ENCODE data around the gene PTGFRN. TPM values are rescaled to one million over a fixed set of nuclear protein-coding genes. Genes with fewer than 3 reads are reported as not detected.
A peak's percentile ranks its signal among the peaks of the same experiment; 100 is the strongest.

The PTGFRN gene
- total RNA-seq, 1 donor from 2014 or later = 53.2 TPM

- H3K79me2 ChIP-seq (ENCODE audit: low read depth) = peaks cover 59% of the 10 kb centered on the region
- no peak overlapping the region for H3K27ac Mint-ChIP-seq
- H3F3A ChIP-seq (ENCODE audit: low read depth) = peaks cover 10% of the 10 kb centered on the region
- H3K36me3 ChIP-seq = no peaks in the 10 kb centered on the region
- peak; percentile 26 for DNase-seq (ENCODE audit: low spot score)
- no peak overlapping the region for H3K9ac ChIP-seq
- H3K27me3 Mint-ChIP-seq (ENCODE audit: insufficient read depth, low read depth) = no peaks in the 10 kb centered on the region
- peaks cover 4% of the 10 kb centered on the region for H3K27me3 ChIP-seq
- H3K9me3 ChIP-seq (ENCODE audit: low read depth) = no peaks in the 10 kb centered on the region
- H3K4me1 ChIP-seq = peaks cover 41% of the 10 kb centered on the region
- no peaks in the 10 kb centered on the region for H3K36me3 Mint-ChIP-seq
- H3K4me1 Mint-ChIP-seq = peaks cover 21% of the 10 kb centered on the region
- no peak overlapping the region for H2AFZ ChIP-seq (replicated peaks)
- H3K9me3 Mint-ChIP-seq = no peaks in the 10 kb centered on the region
- peak overlapping the region; percentile 95 for H3K4me2 ChIP-seq
- TF ChIP-seq EZH2phosphoT487 (IDR thresholded peaks at IDR 0.05) (no peak), CTCF (IDR thresholded peaks at IDR 0.05) (no peak), EZH2 (IDR thresholded peaks at IDR 0.05) (no peak)
- no peak overlapping the region for H3K4me3 Mint-ChIP-seq
- H3K4me3 ChIP-seq = peak overlapping the region; percentile 84
- H4K20me1 ChIP-seq (ENCODE audit: low read depth) = peaks cover 49% of the 10 kb centered on the region
- no peak overlapping the region for H3K27ac ChIP-seq
These were observed 1.5 kb downstream of the PTGFRN start for GRCh38 chr1:116911188-116911553.

GRCh38 chr1:116911779-116912469 is 2.2 kb downstream of the PTGFRN start:
- Histone ChIP-seq H3K36me3 (no peaks in the 10 kb centered on the region), H3K4me1 (peaks cover 41% of the 10 kb centered on the region), H4K20me1 (ENCODE audit: low read depth) (peaks cover 56% of the 10 kb centered on the region), H3K4me3 (peak overlapping the region; percentile 84), H3K9me3 (ENCODE audit: low read depth) (no peaks in the 10 kb centered on the region), H3K27ac (no peak overlapping the region), H3K9ac (no peak overlapping the region), H3F3A (ENCODE audit: low read depth) (peaks cover 10% of the 10 kb centered on the region), H3K4me2 (peak overlapping the region; percentile 95), H3K27me3 (peaks cover 4% of the 10 kb centered on the region), H3K79me2 (ENCODE audit: low read depth) (peaks cover 66% of the 10 kb centered on the region), H2AFZ (replicated peaks) (no peak overlapping the region)
- Mint-ChIP-seq H3K27me3 (ENCODE audit: insufficient read depth, low read depth) (no peaks in the 10 kb centered on the region), H3K9me3 (no peaks in the 10 kb centered on the region), H3K4me3 (no peak overlapping the region), H3K4me1 (peaks cover 22% of the 10 kb centered on the region), H3K36me3 (no peaks in the 10 kb centered on the region), H3K27ac (no peak overlapping the region)
- no peak for DNase-seq (ENCODE audit: low spot score)
- TF ChIP-seq EZH2phosphoT487 (IDR thresholded peaks at IDR 0.05) = no peak
- no peak for TF ChIP-seq EZH2 (IDR thresholded peaks at IDR 0.05)
- TF ChIP-seq CTCF (IDR thresholded peaks at IDR 0.05) = no peak

- peaks cover 41% of the 10 kb centered on the region for H3K4me1 ChIP-seq
- peaks cover 4% of the 10 kb centered on the region for H3K27me3 ChIP-seq
- DNase-seq (ENCODE audit: low spot score) = no peak
- Mint-ChIP-seq H3K27ac (no peak overlapping the region), H3K36me3 (no peaks in the 10 kb centered on the region), H3K9me3 (no peaks in the 10 kb centered on the region), H3K27me3 (ENCODE audit: insufficient read depth, low read depth) (no peaks in the 10 kb centered on the region), H3K4me3 (no peak overlapping the region), H3K4me1 (peaks cover 22% of the 10 kb centered on the region)
- no peaks in the 10 kb centered on the region for H3K9me3 ChIP-seq (ENCODE audit: low read depth)
- peaks cover 10% of the 10 kb centered on the region for H3F3A ChIP-seq (ENCODE audit: low read depth)
- H2AFZ ChIP-seq (replicated peaks) = no peak overlapping the region
- H3K9ac ChIP-seq = no peak overlapping the region
- peak overlapping the region; percentile 95 for H3K4me2 ChIP-seq
- TF ChIP-seq EZH2phosphoT487 (IDR thresholded peaks at IDR 0.05) = no peak
- no peak for TF ChIP-seq CTCF (IDR thresholded peaks at IDR 0.05)
- no peak for TF ChIP-seq EZH2 (IDR thresholded peaks at IDR 0.05)
- H3K4me3 ChIP-seq = no peak overlapping the region
- peaks cover 70% of the 10 kb centered on the region for H3K79me2 ChIP-seq (ENCODE audit: low read depth)
- peaks cover 63% of the 10 kb centered on the region for H4K20me1 ChIP-seq (ENCODE audit: low read depth)
- H3K27ac ChIP-seq = no peak overlapping the region
- no peaks in the 10 kb centered on the region for H3K36me3 ChIP-seq
These were observed 3.1 kb downstream of the PTGFRN start for GRCh38 chr1:116912846-116913245.
